GM21360 (cell line): Measurements from ENCODE around the gene MFSD12.
A peak's percentile ranks its signal among the peaks of the same experiment; 100 is the strongest.
"Not testable (repeated sequence)": the region's sequence is repeated elsewhere in the genome, so short reads cannot be mapped to it uniquely, and the experiment has no call there.

ENCODE experiments used
- ATAC-seq: cut with Tn5 transposase; IDR thresholded peaks from one replicate; pipeline ENCODE4 v1.9.1; 2021; ENCODE audit warnings: mild to moderate bottlenecking, moderate library complexity; ENCODE audit not compliant: unreplicated experiment

The MFSD12 gene

DNA sequence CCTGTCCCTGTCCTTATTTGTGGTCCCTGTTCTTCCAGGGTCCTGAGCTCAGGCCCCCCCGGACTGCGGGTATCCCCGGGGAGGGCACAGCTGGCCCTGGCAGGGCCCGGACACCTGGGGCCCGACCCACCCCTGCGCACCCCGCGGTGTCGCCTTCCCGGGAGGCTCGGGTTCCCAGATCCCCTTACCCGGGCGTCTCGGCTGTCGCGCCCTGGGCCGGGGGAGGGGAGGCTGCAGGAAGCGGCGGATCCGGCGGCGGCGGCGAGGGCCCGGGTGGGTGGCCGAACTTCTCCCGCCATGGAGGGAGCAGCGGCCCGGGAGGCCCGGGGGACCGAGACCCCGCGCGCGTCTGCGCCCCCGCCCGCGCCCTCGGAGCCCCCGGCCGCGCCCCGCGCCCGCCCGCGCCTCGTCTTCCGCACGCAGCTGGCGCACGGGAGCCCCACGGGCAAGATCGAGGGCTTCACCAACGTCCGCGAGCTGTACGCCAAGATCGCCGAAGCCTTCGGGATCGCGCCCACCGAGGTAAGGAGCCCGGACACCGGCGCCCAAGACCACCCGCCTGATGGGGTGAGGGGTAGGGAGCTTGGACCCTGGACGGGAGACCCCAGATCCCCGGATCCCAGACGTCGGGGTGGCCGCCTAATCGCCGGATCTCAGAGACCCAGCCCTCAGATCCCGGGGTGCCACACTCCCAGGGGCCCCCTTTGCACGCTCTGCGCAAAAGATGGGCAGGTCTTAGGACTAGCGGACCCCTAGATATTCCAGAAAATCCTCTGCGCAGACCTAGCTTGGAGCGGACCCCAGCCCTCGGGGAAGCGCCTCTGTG lies 28.1 kb upstream of the MFSD12 start, which contains the start of gene GIPC3:
Gene GIPC3 (plus strand): TSS at position 178 of the 826 bp plus-strand sequence. CDS start 120 bp downstream, at position 298.
- ATAC-seq: no peak

DNA sequence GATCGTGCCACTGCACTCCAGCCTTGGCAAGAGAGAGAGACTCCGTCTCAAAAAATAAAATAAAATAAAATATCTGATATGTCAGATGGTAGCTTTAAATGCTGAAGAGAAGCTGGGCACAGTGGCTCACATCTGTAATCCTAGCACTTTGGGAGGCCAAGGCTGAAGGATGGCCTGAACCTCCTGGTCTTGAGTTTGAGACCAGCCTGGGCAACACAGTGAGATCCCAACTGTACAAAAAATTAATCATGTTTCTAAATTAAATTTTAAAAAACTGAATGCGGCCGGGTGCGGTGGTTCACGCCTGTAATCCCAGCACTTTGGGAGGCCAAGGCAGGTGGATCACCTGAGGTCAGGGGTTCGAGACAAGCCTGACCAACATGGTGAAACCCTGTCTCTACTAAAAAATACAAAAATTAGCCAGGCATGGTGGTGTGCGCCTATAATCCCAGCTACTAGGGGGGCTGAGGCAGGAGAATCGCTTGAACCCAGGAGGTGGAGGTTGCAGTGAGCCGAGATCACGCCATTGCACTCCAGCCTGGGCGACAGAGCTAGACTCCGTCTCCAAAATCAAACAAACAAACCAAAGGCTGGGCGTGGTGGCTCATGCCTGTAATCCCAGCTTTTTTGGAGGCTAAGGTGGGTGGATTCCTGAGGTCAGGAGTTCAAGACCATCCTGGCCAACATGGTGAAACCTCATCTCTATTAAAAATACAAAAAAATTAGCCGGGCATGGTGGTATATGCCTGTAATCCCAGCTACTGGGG lies 26.8 kb upstream of the MFSD12 start:
- not testable (repeated sequence) for ATAC-seq

DNA sequence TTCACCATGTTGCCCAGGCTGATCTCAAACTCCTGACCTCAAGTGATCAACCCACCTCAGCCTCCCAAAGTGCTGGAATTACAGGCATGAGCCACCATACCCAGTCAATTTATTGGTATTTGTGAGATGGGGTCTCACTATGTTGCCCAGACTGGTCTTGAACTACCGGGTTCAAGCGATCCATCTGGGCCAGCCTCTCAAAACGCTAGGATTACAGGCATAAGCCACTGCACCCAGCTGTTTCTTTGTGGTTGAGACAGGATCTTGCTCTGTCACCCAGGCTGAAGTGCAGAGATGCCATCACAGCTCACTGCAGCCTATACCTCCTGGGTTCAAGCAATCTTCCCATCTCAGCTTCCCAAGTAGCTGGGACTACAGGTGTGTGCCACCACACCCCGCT lies 24.4 kb upstream of the MFSD12 start:
- not testable (repeated sequence) for ATAC-seq

DNA sequence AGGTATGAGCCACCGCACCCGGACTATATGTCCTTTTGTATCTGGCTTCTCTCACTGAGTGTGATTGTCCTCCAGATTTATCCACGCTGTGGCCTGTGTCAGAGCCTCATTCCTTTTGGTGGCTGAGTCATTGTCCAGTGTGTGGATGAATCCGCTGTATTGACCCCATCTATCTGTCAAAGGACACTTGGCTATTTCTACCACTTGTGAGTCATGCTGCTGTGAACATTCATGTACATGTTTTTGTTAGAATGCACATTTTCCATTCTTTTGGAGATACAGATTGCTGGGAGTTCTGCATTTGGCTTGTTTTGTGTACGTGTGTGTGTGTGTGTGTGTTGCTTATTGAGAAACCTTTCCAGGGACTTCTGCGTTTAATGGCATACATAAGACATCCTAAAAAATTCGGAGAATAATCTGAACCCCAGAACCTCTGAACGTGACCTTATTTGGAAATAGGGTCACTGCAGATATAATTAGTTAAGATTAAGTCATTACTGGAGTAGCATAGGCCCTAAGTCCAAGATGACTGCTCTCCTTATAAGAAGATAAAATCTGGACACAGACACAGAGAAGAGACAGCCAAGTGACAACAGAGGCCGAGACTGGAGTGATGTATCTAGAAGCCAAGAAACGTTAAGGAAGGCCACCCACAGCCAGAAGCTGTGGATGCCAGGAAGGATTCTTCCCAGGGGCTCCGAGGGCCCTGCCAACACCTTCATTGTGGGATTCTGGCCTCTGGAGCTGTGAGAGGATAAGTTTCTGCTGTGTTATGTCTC lies 23.0 kb upstream of the MFSD12 start:
- ATAC-seq: no peak

DNA sequence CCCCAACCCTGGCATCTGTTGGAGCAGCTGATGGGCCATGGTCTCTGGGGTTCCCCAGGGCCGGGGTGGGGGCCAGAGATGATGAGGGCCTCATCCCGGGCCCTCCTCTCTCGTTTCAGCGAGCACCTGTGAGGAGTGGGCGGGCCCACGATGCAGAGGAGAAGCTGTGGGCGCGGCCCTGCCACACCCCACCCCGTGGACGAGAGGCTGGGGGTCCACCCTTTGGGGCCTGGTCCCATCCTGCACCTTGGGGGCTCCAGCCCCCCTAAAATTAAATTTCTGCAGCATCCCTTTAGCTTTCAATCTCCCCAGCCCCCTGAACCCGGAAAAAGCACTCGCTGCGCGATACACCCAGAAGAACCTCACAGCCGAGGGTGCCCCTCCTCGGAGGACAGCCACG lies 21.0 kb upstream of the MFSD12 start:
- no peak for ATAC-seq

DNA sequence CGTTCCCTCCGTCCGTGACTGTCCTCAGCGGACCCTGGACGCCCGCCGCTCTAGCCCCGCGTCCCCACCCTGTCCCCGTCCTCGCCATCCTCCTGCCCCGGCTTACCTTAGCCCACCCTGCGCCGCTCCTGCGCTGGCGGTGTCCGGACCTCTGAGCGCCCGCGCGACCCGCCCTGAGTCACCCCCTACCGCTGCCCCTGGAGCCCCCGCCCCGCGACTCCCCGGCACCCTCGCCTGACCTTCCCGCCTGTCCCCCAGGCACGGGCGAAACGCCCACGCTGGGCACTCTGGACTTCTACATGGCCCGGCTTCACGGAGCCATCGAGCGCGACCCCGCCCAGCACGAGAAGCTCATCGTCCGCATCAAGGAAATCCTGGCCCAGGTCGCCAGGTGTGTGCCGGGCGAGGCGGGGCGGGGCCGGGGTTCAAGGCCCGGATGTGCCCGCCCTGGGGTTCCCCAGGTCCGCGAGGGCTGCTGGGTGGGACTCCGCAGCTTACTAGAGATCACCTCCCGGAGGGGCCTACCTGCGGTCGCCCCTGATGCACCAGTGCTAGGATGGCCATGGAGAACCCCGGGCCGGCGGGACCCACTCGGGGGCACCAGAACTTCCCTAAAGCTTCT lies 20.4 kb upstream of the MFSD12 start:
- no peak for ATAC-seq

DNA sequence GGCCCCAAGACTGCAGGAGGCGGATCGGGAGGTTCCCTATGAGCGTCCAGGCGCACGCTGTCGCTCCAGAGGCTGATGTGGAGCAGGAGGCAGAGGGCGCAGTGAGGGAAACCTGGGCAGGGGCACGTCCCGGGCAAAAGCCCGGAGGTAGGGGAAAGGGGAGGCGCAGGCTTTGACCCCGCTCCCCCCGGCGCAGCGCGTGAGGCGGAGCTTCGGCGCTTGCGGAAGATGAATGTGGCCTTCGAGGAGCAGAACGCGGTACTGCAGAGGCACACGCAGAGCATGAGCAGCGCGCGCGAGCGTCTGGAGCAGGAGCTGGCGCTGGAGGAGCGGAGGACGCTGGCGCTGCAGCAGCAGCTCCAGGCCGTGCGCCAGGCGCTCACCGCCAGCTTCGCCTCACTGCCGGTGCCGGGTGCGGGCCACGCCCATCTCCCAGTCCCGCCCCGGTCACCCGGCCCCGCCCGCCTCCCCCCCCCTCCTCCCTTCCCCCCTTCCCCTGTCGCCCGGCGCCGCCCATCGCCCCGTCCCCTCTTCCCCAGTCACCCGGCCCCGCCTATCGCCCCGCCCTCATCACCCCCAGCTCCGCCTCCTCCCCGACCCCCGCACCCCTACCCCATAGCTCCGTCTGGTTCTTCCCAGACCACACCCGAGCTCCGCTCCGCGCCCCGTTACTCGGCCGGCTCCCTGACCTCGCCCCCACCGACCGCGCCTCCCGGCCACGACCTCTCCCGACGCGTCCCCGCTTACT lies 19.5 kb upstream of the MFSD12 start:
- no peak for ATAC-seq

DNA sequence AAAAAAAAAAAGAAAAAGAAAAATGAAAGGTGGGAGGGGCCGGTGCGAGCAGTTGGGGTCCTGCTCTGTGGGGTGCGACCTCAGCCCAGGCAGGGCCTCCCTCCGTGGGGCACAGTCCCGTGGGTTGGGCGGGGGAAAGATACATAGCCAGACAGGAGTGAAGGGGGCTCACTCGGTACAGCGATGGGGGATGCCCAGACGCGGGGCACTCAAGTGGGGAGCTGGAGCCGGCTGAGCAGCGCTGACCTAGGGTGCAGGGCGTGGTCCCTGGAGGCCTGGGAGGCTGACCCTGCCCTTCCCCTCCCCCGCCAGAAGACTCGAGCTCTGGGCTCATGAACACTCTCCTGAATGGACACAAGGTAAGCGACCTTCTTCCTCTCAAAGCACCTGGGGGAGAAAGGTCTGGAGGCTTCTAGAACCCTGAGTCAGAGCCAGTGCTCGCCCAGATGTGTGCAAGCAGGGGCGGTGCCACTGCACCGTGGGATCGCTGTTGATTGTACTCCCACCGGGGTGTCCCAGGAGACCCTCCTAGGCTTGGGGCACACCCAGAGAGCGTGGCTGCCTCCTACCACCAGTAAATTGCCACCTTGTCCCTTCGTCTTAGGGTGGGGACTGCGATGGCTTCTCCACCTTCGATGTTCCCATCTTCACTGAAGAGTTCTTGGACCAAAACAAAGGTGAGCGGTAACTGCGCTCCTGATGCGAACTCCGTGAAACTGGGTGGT lies 18.7 kb upstream of the MFSD12 start:
- no peak for ATAC-seq

DNA sequence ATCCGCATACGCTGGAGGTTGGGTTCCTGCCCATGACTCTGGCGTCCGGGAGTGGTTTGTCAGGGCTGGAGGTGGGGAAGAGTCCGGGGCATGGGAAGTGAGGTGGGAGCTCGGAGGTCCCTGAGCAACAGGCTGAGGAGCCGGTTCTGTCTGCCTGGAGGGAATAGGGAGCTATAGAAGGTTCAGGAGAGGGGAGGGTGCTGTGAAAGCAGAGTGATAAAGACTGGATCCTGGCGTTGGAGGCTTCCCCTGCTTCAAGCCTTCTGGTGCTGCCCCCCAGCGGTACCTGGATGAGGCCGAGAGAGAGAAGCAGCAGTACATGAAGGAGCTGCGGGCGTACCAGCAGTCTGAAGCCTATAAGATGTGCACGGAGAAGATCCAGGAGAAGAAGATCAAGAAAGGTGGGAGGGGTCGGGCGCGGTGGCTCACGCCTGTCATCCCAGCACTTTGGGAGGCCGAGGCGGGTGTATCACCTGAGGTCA lies 17.9 kb upstream of the MFSD12 start:
- no peak for ATAC-seq

DNA sequence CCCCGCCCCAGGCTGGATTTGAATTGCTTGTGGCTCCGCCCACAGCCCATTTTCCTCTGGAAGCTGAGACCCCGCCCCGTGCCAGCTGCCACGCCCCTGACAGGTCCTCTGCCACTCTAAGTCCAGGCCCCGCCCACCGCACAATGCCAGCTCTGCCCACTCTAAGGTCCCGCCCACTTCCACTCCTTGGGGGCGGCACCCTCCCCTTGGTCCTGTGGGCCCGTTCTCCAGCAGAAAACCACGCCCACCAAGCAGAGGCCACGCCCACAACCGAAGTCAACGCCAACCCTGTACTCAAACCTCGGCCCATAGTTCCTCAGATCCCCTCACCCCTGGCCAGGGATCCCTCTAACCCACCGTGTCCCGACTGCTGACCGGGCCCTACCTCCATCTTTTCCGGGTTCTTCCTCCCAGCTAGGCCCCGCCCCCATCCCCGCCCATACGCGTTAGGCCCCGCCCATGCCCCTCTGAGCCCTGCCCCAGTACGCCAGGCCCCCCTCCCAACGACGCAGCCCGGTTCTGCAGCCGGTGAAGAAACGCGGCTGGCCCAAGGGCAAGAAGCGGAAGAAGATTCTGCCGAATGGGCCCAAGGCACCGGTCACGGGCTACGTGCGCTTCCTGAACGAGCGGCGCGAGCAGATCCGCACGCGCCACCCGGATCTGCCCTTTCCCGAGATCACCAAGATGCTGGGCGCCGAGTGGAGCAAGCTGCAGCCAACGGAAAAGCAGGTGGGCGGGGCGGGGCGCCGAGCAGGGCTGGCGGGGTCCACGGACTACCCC lies 16.7 kb upstream of the MFSD12 start:
- ATAC-seq: no peak

DNA sequence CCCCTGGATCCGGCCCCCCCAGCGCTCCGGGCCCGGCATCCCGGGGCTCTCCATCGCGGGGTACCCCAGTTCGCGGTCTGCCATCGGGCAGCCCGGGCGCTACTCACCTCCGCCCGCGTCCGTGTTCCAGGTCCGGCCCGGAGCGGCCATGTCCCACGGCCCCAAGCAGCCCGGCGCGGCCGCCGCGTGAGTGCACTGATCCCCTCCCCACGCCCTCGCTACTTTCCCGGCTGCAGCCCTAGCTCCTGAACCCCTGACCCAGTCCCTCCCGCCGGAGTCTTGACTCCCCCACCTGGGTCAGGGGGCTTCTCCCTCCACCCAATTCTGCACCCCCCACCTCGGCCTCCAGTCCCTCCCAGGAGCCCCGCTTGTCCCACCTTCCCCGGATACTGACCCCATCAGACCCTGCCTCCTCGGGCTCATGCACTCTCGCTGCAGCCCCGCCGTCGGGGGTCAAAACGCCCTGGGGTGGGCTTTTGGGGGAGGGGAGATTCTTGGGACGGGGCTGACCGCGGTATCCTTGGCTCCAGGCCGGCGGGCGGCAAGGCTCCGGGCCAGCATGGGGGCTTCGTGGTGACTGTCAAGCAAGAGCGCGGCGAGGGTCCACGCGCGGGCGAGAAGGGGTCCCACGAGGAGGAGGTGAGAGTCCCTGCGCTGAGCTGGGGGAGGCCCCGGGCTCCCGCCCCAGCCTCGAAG lies 15.9 kb upstream of the MFSD12 start:
- ATAC-seq: peak; percentile 3

DNA sequence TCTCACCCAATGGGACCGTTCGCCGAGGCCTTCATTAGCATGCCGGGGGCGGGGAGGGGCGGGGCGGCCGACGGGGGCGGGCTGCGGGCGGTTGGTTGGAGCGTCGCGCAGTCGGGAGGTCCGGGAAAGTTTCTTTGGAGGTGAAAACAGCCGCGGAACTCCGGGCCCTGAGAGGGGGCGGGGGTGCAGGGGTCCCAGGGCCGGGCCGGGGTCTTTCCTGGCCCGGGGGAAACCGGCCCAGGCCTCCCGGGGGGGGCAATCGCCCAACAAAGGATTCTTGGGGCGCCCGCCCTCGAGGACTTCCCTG lies 15.4 kb upstream of the MFSD12 start, which contains the start of gene HMG20B:
Gene HMG20B (plus strand): TSS at position 90 of the 307 bp plus-strand sequence. CDS start 366 bp downstream, outside the sequence.
- peak; percentile 3 for ATAC-seq

DNA sequence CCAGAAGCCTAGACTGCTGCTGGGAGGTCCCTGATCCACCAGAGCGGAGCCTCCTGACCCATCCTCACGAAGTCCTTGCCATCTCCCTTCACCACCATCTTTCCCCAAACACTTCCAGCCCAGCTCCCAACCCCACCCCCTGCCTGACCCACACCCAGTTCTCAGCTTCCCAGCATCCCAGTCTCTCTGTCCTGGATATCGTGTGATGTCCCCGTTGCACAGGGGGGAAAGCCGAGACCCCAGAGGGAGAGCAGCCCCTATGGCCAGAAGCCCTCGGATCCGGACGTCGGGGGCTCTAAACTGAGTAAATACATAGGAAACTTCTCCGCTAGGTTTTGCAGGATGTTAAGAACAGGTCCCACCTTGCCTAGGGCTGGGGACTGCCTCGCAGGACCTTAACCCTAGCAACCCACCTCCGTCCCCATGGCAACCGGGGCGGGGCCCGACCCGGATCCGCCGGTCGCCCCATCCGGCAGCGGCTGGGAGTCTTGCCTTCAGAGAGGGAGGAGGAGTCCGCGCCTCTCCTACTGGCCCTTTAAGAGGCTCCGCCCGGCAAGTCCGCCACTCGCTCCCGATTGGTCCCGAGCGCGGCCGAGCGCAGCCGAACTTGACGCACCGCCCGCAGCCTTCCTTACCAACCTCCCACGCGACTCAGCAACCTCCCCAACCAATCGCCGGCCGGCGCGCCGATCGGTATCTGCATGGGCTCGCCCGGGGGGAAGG lies 14.9 kb upstream of the MFSD12 start:
- peak; percentile 77 for ATAC-seq

DNA sequence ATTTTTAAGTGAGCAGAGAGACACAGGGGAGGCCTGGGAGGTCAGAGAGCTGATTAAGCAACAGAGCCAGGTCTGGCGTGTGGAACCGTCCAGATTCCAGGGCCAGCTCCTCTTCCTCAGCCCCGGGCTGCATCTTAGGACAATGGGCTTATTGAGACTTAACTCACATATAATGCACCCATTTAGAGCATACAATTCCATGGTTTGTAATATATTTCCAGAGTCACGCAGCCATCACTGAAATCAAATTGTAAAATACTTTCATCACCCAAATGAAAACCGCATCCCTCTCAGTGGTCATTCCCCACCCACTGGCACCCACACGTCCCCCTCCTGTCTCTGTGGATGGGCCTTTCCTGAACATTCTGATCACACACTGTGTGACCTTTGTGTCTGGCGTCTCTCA lies 13.2 kb upstream of the MFSD12 start:
- ATAC-seq: no peak

DNA sequence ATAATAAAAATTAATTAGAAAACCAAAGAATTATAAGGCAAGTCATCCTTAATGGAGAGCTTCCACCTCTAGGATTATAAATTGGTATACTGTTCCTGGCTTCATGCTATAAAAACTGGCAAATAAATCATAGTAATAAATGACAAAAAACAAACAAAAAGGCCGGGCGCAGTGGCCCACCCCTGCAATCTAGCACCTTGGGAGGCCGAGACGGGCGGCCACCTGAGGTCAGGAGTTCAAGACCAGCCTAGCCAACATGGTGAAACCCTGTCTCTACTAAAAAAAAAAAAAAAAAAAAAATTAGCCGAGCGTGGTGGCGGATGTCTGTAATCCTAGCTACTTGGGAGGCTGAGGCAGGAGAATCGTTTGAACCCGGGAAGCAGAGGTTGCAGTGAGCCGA lies 12.7 kb upstream of the MFSD12 start:
- ATAC-seq: not testable (repeated sequence)

DNA sequence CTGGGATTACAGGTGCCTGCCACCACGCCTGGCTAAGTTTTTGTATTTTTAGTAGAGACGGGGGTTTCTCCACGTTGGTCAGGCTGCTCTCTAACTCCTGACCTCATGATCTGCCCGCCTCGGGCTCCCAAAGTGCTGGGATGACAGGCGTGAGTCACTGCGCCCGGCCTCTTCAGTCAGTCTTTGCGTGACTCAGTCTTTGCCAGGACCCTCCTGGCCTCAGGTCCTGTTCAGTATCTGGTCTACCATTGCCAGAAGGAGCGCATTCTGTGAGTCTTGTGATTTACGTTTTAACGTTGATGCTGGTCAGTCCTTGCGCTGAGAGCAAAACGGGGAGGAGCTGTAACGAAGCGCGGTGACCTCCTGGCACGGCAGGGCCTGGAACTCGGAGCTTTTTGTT lies 7.8 kb upstream of the MFSD12 start:
- ATAC-seq: no peak
